A549 (cell line): Measurements from ENCODE around the gene GABBR2. TPM values are rescaled to one million over a fixed set of nuclear protein-coding genes. Genes with fewer than 3 reads are reported as not detected.

Source experiments
- ATAC-seq, 2 experiments: fragments of 200-7000 bp in 1 of 2; fragments of >200 bp in 1 of 2; cut with Nextera tagmentation in 1 of 2; cut with Tn5 transposase in 1 of 2; 3 replicates each; pipeline versions ENCODE4 v1.8.0 to v1.9.1; 2018 to 2020; ENCODE audit warnings: mild to moderate bottlenecking in 1 of 2, moderate library complexity in 1 of 2
- CTCF ChIA-PET: fragments of 300-600 bp; sonication (Branson Sonifier 250); formaldehyde crosslinking; extraction: SDS; loops from one replicate; lab custom pipeline; 2021; ENCODE audit warnings: antibody characterized with exemption, inconsistent platforms; lab: Yijun Ruan, JAX
- POLR2A ChIA-PET: fragments of 350-600 bp; formaldehyde crosslinking; extraction: SDS; loops from one replicate; lab custom pipeline; 2021; ENCODE audit warnings: antibody characterized with exemption, inconsistent platforms; lab: Yijun Ruan, JAX
- DNase-seq, 2 experiments: peaks; one replicate each; pipeline versions ENCODE4 v3.0.0 to v3.0.0-alpha.2; 2011 to 2016; ENCODE audit warnings: low read depth in 1 of 2, low spot score in 1 of 2
- FAIRE-seq: peaks from 2 replicates; lab custom pipeline; 2011; peaks lifted over from hg19 to GRCh38; lab: Jason Lieb, UNC
- H3K27ac ChIP-seq, 2 experiments: fragments of >200 bp; sonication (Bioruptor Twin); formaldehyde crosslinking; 3 replicates each; pipeline ENCODE4 v1.5.1; 2016 to 2017
- H3K4me1 ChIP-seq: fragments of >200 bp; sonication (Bioruptor Twin); formaldehyde crosslinking; 3 replicates; pipeline ENCODE4 v1.6.1; 2016
- H3K4me2 ChIP-seq: fragments of >200 bp; sonication (Bioruptor Twin); formaldehyde crosslinking; 3 replicates; pipeline ENCODE4 v1.6.1; 2016
- H3K4me3 ChIP-seq: fragments of >200 bp; sonication (Bioruptor Twin); formaldehyde crosslinking; 3 replicates; pipeline ENCODE4 v1.5.1; 2016
- H3K9me3 ChIP-seq: fragments of >200 bp; sonication (Bioruptor Twin); formaldehyde crosslinking; 3 replicates; pipeline ENCODE4 v1.6.1; 2016
- ATOH8 ChIP-seq: fragments of 250-450 bp; sonication (Bioruptor Pico); IDR thresholded peaks from 2 replicates; pipeline ENCODE4 v1.5.0; 2020; ENCODE audit warnings: low read depth, mild to moderate bottlenecking, moderate library complexity
- CEBPB ChIP-seq, 2 experiments: fragments of >200 bp in 1 of 2; sonication (Bioruptor Twin) in 1 of 2; formaldehyde crosslinking in 1 of 2; IDR thresholded peaks; 2 replicates each; pipeline ENCODE4 v1.6.1; 2012 to 2016
- CHD4 ChIP-seq: fragments of 200-600 bp; sonication (generic); IDR thresholded peaks from 2 replicates; pipeline ENCODE4 v1.6.1; 2016; ENCODE audit warnings: antibody characterized with exemption, mild to moderate bottlenecking, borderline replicate concordance
- CTCF ChIP-seq: fragments of >200 bp; sonication (Bioruptor Twin); formaldehyde crosslinking; IDR thresholded peaks from 3 replicates; pipeline ENCODE4 v1.5.1; 2016
- EHF ChIP-seq: fragments of 250-450 bp; sonication (Bioruptor Pico); IDR thresholded peaks from 2 replicates; pipeline ENCODE4 v1.5.0; 2020; ENCODE audit warnings: mild to moderate bottlenecking
- EHMT2 ChIP-seq: fragments of 200-600 bp; sonication (generic); IDR thresholded peaks from 2 replicates; pipeline ENCODE4 v1.6.1; 2016; ENCODE audit warnings: antibody characterized with exemption, low read depth, mild to moderate bottlenecking, moderate library complexity
- ESRRA ChIP-seq: fragments of 150-350 bp; IDR thresholded peaks from 2 replicates; pipeline ENCODE4 v1.6.1; 2014; ENCODE audit warnings: mild to moderate bottlenecking, low read length, borderline replicate concordance
- FOSL2 ChIP-seq, 2 experiments: fragments of 450-650 bp in 1 of 2; fragments of >200 bp in 1 of 2; sonication (Bioruptor Twin) in 1 of 2; formaldehyde crosslinking; IDR thresholded peaks; 2 replicates each; pipeline versions ENCODE4 v1.5.0 to v1.6.1; 2016 to 2020; ENCODE audit warnings: mild to moderate bottlenecking in 1 of 2, moderate library complexity in 1 of 2
- GATA3 ChIP-seq: IDR thresholded peaks from 2 replicates; pipeline ENCODE4 v1.6.1; 2012; ENCODE audit warnings: borderline replicate concordance
- HDAC2 ChIP-seq: fragments of 200-600 bp; sonication (generic); IDR thresholded peaks from 2 replicates; pipeline ENCODE4 v1.6.1; 2016
- HES2 ChIP-seq: fragments of >200 bp; sonication (Bioruptor Twin); formaldehyde crosslinking; IDR thresholded peaks from 2 replicates; pipeline ENCODE4 v1.6.1; 2016
- HOXB5 ChIP-seq: fragments of 250-450 bp; sonication (Bioruptor Pico); IDR thresholded peaks from 2 replicates; pipeline ENCODE4 v1.5.0; 2020; ENCODE audit warnings: mild to moderate bottlenecking, moderate library complexity
- KDM5A ChIP-seq: fragments of 200-600 bp; sonication (generic); IDR thresholded peaks from 2 replicates; pipeline ENCODE4 v1.6.1; 2016; ENCODE audit warnings: antibody characterized with exemption, mild to moderate bottlenecking
- NPAS2 ChIP-seq: fragments of 250-450 bp; sonication (Bioruptor Pico); IDR thresholded peaks from 2 replicates; pipeline ENCODE4 v1.8.0; 2022; ENCODE audit warnings: mild to moderate bottlenecking, moderate library complexity, borderline replicate concordance
- POLR2AphosphoS2 ChIP-seq: conservative IDR thresholded peaks from 2 replicates; pipeline ENCODE4 v1.6.1; 2012; ENCODE audit warnings: low read length, improper control_type of control experiment, inconsistent platforms
- RARB ChIP-seq: fragments of 250-450 bp; sonication (Bioruptor Pico); IDR thresholded peaks from 2 replicates; pipeline ENCODE4 v1.8.0; 2021; ENCODE audit warnings: mild to moderate bottlenecking, moderate library complexity
- RFX5 ChIP-seq: fragments of 450-650 bp; IDR thresholded peaks from 2 replicates; pipeline ENCODE4 v1.7.1; 2014; ENCODE audit warnings: antibody characterized with exemption, mild to moderate bottlenecking, moderate library complexity
- TP53 ChIP-seq: fragments of 250-450 bp; sonication (Bioruptor Pico); IDR thresholded peaks from 2 replicates; pipeline ENCODE4 v1.5.0; 2021; ENCODE audit warnings: mild to moderate bottlenecking, moderate library complexity
- USF2 ChIP-seq: fragments of 450-650 bp; IDR thresholded peaks from 2 replicates; pipeline ENCODE4 v1.6.1; 2014; ENCODE audit warnings: antibody characterized with exemption
- ZC3H11A ChIP-seq: fragments of 450-650 bp; IDR thresholded peaks from 2 replicates; pipeline ENCODE4 v1.6.1; 2014; ENCODE audit warnings: antibody characterized with exemption, mild to moderate bottlenecking
- WGBS: methylation state at CpG from one replicate; pipeline ENCODE4 v1.1.6; 2017; ENCODE audit errors: missing lambda C conversion rate; 5-methylcytosine and 5-hydroxymethylcytosine counted together
- polyA plus RNA-seq, 4 experiments: library from polyadenylated mRNA; depleted of rRNA in 3 of 4; stranded (reverse); fragments of >200 nt; fragmentation: RNase III in 1 of 4; extraction: RNeasy Plus Mini Kit Qiagen cat#74134 plus additional on column Dnase treatment in 1 of 4; gene quantifications; 2 replicates in 3 of 4; 3 replicates in 1 of 4; pipeline ENCODE4 v1.2.3, GENCODE V29; 2011 to 2017

Gene GABBR2
- polyA plus RNA-seq, 2 of the 4 experiments (the other 2 are of a cell fraction) = 0.08 to 0.57 TPM

- CTCF ChIA-PET = interaction anchor here (1.2 to 1.7 kb wide), 3 partner anchors 10 to 70 kb away, joined by 3 to 4 read pairs (median 3); no protein-coding TSS in a partner anchor
- Histone ChIP-seq H3K4me2 (no peak overlapping the region), H3K4me3 (no peak overlapping the region)
- FAIRE-seq (no peak), ATAC-seq (no peak)
- POLR2A ChIA-PET = no interaction called here
- TF ChIP-seq ZC3H11A = no peak
- no peak for TF ChIP-seq FOSL2 (IDR thresholded peaks at IDR 0.05)
- no peak for TF ChIP-seq FOSL2 (CRISPR knock-in tag; IDR thresholded peaks at IDR 0.05)
- no peak for TF ChIP-seq CEBPB (IDR thresholded peaks at IDR 0.05)
- TF ChIP-seq CTCF = no peak
- TF ChIP-seq HDAC2 = no peak
- TF ChIP-seq NPAS2 (CRISPR knock-in tag) = no peak
- no peak for TF ChIP-seq ESRRA
- TF ChIP-seq EHMT2 = no peak
- no peak for TF ChIP-seq TP53 (CRISPR knock-in tag)
- TF ChIP-seq EHF (CRISPR knock-in tag) = no peak
- no peak for TF ChIP-seq CHD4
- TF ChIP-seq USF2 = no peak
- TF ChIP-seq HOXB5 (CRISPR knock-in tag) = no peak
- TF ChIP-seq KDM5A = no peak
- TF ChIP-seq, all 56 proteins: peak for 0
- Histone ChIP-seq H3K4me1 (no peaks in the 10 kb centered on the region), H3K27ac (no peak overlapping the region), H3K9me3 (no peaks in the 10 kb centered on the region)
- DNase-seq = no peak
- 11% methylated on average over 10 of the region's 10 CpGs for whole genome bisulfite sequencing
Measured at GRCh38 chr9:98276907-98277469, 431.7 kb downstream of the GABBR2 start.

- Histone ChIP-seq H3K4me1 (no peaks in the 10 kb centered on the region), H3K27ac (no peak overlapping the region), H3K9me3 (no peaks in the 10 kb centered on the region), H3K4me2 (no peak overlapping the region), H3K4me3 (no peak overlapping the region)
- DNase-seq (no peak), ATAC-seq (no peak), FAIRE-seq (no peak)
- 81% methylated on average over 2 of the region's 2 CpGs for WGBS
- no peak for TF ChIP-seq ESRRA
- no peak for TF ChIP-seq HES2
- TF ChIP-seq FOSL2 (IDR thresholded peaks at IDR 0.05) = no peak
- TF ChIP-seq FOSL2 (CRISPR knock-in tag; IDR thresholded peaks at IDR 0.05) = no peak
- no peak for TF ChIP-seq ATOH8 (CRISPR knock-in tag)
- no peak for TF ChIP-seq RARB
- TF ChIP-seq GATA3 = no peak
- TF ChIP-seq RFX5 = no peak
- no peak for TF ChIP-seq POLR2AphosphoS2
- TF ChIP-seq EHMT2 = no peak
- ChIA-PET POLR2A (no interaction called here), CTCF (no interaction called here)
Measured at GRCh38 chr9:98275159-98275558, 433.6 kb downstream of the GABBR2 start.
